ENCODE measurements around the gene USP3.

DNA sequence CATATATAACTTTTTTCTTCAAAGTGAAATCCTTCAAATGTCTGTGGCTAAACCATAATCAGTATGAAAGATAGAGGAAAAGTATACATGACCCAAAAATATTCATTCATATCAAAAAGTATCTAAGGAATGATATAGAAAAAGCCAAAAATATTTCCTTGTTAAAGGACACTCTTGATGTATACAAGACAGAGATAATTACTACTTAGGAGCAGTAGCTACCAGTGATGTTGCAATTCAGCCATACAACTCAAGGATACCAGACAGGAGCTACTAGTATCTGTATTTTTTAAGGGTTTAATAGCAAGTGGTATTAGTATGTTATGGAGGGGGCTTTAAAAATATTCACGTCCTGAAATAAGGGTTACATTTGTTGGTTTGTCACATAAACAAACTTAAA, 129.8 kb downstream of the USP3 start:
- TF ChIP-seq POLR2AphosphoS5 (IDR thresholded peaks at IDR 0.05): no peak
- TF ChIP-seq, protein P1, sequence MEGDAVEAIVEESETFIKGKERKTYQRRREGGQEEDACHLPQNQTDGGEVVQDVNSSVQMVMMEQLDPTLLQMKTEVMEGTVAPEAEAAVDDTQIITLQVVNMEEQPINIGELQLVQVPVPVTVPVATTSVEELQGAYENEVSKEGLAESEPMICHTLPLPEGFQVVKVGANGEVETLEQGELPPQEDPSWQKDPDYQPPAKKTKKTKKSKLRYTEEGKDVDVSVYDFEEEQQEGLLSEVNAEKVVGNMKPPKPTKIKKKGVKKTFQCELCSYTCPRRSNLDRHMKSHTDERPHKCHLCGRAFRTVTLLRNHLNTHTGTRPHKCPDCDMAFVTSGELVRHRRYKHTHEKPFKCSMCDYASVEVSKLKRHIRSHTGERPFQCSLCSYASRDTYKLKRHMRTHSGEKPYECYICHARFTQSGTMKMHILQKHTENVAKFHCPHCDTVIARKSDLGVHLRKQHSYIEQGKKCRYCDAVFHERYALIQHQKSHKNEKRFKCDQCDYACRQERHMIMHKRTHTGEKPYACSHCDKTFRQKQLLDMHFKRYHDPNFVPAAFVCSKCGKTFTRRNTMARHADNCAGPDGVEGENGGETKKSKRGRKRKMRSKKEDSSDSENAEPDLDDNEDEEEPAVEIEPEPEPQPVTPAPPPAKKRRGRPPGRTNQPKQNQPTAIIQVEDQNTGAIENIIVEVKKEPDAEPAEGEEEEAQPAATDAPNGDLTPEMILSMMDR (IDR thresholded peaks at IDR 0.05): no peak
